LNCAP (cell line): Measurements from ENCODE around the gene SDR42E2.

Source experiments
- CTCF ChIP-seq: fragments of 450-650 bp; IDR thresholded peaks from 2 replicates; pipeline ENCODE4 v1.5.1; 2017; ENCODE audit warnings: mild to moderate bottlenecking

Gene SDR42E2

GRCh38 chr16:22214889-22215288, 52.6 kb downstream of the SDR42E2 start:
- TF ChIP-seq CTCF: no peak

- no peak for TF ChIP-seq CTCF
Measured at GRCh38 chr16:22216191-22216831, 54.0 kb downstream of the SDR42E2 start.

GRCh38 chr16:22217890-22218730, 55.8 kb downstream of the SDR42E2 start:
- no peak for TF ChIP-seq CTCF

- no peak for TF ChIP-seq CTCF
Measured at GRCh38 chr16:22219389-22220068, 57.2 kb downstream of the SDR42E2 start.

GRCh38 chr16:22220069-22220440, 57.7 kb downstream of the SDR42E2 start:
- no peak for TF ChIP-seq CTCF

- TF ChIP-seq CTCF: no peak
Measured at GRCh38 chr16:22220714-22221113, 58.4 kb downstream of the SDR42E2 start.

- no peak for TF ChIP-seq CTCF
Measured at GRCh38 chr16:22222006-22222405, 59.7 kb downstream of the SDR42E2 start.
